ENCODE data around the gene PCDHA6. TPM values are rescaled to one million over a fixed set of nuclear protein-coding genes. Genes with fewer than 3 reads are reported as not detected.

PCDHA6 gene
- total RNA-seq, 1 experiment from 2014 or later: not detected

GRCh38 chr5:140840978-140841962, 13.5 kb downstream of the PCDHA6 start, which contains the start of gene PCDHA8:
Gene PCDHA8, plus strand, starts transcription at chr5:140841187. Its CDS starts 135 bp downstream, at chr5:140841322.
- Histone ChIP-seq H3K9me2 (ENCODE audit: insufficient read depth) (no peaks in the 10 kb centered on the region), H4K20me1 (ENCODE audit: insufficient read depth) (no peaks in the 10 kb centered on the region), H3K79me2 (ENCODE audit: insufficient read depth, low read length) (no peaks in the 10 kb centered on the region), H3K27ac (ENCODE audit: low read depth, low read length) (no peak within 1 kb of the TSS), H3K9me3 (ENCODE audit: control insufficient read depth in 1 of 2, insufficient read depth in 1 of 2, low read depth in 1 of 2, low read length in 2 of 2) (no peaks in the 10 kb centered on the region; a peak in 1 of 4 replicates), H3K4me1 (ENCODE audit: control insufficient read depth in 1 of 2, insufficient read depth in 2 of 2, low read length in 2 of 2) (no peaks in the 10 kb centered on the region), H3K4me3 (replicated peaks in 1 of 2; ENCODE audit: low read depth in 1 of 2, low read length in 2 of 2) (no peak within 1 kb of the TSS), H3K4me2 (ENCODE audit: low read length) (no peak within 1 kb of the TSS), H3K27me3 (ENCODE audit: insufficient read depth, low read length) (no peaks in the 10 kb centered on the region), H3K9ac (ENCODE audit: low read length) (no peak within 1 kb of the TSS), H2AFZ (ENCODE audit: low read depth, low read length, poor library complexity, severe bottlenecking) (no peak within 1 kb of the TSS), H3K36me3 (ENCODE audit: control insufficient read depth in 1 of 2, insufficient read depth in 2 of 2, low read length in 2 of 2) (no peaks in the 10 kb centered on the region)
- TF ChIP-seq CEBPB (IDR thresholded peaks at IDR 0.05; ENCODE audit: low read depth) (no peak), SRF (IDR thresholded peaks at IDR 0.05; ENCODE audit: low read depth) (no peak), CTCF (IDR thresholded peaks at IDR 0.05 in 2 of 3, conservative IDR thresholded peaks at IDR 0.05 in 1 of 3; ENCODE audit: borderline replicate concordance in 1 of 3, insufficient read depth in 1 of 3, low read depth in 2 of 3, low read length in 2 of 3) (peak; percentile 24 to 58 (median 39); a peak in 3 of 6 replicates), SIN3A (IDR thresholded peaks at IDR 0.05; ENCODE audit: low read depth) (no peak), RAD21 (IDR thresholded peaks at IDR 0.05; ENCODE audit: low read depth) (peak; percentile 64)
- no TSS peak for BruUV-seq (replicated peaks)
- peak; percentile 13 for DNase-seq (ENCODE audit: low read depth, low spot score)
- no peak for ATAC-seq
- intact Hi-C loops (cut with micrococcal nuclease): loop anchor here (1.0 kb wide), 1 partner anchor 200 kb away; no protein-coding TSS in a partner anchor
- ChIA-PET POLR2A (no interaction called here), RAD21 (ENCODE audit: low non-redundant PET in 1 of 2, low total read pairs in 2 of 2, uncharacterized antibody in 2 of 2, unreplicated experiment in 2 of 2) (no interaction called here), CTCF (interaction anchor here (1.2 to 1.9 kb wide), 2 partner anchors 194 to 200 kb away, joined by 4 to 7 read pairs; no protein-coding TSS in a partner anchor)
